RKO (cell line): Measurements from ENCODE around the gene PTH1R.

ENCODE experiments used
- DNase-seq: peaks from one replicate; pipeline ENCODE4 v3.0.0-alpha.2; 2016; ENCODE audit warnings: low spot score

PTH1R gene

DNA sequence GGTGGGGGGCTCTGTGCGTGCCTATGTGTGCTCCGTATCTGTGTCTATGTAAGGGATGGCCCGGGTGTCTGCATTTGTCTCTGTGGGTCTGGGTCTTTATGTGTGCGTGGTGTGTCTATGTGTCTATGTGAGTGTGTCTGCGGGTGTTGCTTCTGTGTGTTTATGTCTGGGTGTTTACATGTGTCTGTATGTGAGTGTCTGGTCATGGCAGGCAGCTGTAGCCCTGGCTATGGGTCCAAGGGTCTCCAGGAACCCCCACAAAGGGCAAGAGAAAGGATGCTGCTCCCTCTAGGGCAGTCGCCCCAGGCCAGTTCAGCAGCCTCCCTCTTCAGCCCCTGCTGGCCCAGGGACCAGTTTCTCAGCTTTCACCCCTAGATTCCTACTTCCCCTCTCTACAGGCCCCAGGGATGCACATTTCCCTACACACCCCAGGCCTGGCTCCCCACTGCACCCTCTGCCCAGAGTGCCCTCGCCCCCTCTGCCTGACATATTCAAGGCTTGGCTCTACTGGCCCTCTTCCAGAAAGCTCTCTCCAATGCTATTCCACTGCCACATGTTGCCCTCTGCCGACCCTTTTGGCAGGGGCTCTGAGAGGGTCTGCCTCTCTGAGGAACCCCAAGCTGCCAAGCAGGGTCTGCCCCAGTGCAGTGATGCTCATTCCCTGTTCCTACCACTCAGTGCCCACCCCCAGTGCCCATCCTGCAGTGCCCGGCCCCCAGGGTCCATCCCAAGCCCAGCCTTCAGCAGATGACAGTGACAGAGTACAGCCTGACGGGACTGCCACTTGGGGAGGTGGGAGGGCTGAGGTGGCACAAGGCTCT lies 13.2 kb upstream of the PTH1R start:
- no peak for DNase-seq

DNA sequence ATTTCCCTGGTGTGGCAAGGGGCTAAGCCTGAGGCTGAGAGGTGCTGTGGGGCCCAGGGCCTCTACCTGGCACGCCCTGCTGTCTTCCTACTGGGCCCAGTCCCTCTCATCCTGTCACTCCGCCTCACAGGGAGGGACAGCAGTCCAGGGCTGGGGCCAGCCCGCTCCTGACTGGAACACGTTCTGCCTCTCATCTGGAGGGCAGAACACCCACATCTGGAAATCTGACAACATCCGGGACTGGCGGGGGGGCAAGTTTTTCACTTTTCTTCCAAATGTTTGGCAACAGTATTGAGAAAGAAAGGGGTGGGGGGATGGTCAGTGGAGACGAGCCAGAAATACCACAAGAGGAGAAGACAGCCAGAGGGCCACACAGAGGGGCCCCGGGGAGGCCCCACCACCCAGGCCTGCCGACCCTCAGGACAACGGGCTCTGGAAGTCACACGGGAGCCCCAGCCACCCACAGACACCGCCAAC lies 12.5 kb upstream of the PTH1R start:
- DNase-seq: no peak

DNA sequence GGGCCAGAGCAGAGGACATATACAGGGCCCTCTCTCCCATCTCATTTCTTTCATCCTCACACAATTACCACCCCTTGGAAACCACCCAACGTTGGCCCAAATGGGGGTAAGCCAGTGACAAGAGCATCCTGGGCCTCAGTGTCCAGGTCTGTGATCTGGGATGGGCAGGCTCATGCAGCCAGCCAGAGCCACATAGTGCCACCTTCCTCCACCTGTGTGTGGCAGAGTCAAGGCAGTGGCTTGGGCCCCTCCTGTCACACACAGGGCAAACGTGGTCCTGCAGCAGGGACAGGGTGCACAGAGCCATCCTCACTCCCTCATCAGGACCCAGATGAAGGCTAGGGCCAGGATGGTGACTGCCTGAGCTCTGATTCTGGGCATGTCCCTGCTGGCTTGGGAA lies 12.0 kb upstream of the PTH1R start:
- DNase-seq: no peak

DNA sequence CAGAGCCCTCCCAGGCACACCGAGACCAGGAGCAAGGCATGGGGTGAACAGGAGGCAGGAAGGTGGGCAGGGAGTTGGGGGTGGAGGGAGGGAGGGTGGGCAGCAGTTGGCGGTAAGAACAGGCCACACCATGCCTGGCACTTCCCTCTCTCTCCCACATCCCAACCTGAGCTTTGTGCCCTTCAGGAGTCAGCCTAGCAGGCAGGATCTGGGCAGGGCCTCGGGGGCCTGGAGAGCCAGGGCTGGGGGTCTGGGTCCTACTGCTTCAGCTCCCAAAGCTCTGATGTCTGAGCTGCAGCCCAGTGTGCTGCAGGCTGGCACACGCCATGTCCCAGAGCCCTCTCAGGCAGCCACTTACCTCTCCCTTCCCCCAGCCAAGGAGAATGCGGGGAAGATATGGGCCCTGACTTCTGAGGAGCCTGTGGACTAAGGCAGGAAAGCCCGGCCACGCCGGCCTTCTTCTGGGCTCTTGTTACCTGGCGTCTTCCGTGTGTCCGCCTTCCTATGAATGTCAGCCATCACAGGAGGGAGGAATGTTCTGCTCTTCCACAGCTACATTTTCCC lies 11.4 kb upstream of the PTH1R start:
- DNase-seq: no peak

DNA sequence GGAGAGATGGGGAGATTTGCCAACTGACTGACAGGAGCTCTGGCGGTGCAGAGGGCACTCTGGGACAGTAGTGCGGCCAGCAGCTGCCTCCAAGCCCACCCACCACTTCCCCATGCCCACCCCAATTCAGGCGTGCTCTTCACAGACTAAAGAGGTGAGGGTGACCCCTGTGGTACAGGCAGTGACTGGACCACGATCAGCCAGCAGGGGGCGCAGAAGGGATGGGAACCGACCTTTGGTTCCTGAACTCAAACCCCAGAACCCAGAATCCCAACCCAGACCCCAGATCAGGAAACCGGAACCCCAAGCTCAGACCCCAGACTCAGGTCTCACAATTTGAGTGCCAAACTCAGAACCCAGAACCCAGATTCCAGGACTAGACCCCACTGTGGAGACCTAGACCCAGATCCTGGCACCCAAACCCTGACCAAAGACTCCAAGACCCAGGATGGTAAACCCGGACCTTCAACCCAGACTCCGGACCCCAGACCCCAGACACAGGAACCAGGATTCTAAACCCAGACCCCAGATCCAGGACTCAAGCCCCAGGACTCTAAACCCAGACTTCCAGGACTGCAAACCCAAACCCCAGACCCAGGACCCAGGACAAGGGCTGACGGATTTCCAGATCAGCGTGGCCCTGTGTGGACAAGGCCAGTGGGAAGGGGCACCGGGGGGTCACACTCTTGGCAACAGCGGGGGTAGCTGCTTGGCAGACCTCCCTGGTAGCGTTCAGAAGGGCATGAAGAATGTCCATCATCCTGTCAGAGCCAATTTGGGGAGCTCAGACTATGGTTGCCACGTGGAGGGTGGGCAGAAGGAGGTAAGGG lies 10.6 kb upstream of the PTH1R start:
- DNase-seq: peak; percentile 20

DNA sequence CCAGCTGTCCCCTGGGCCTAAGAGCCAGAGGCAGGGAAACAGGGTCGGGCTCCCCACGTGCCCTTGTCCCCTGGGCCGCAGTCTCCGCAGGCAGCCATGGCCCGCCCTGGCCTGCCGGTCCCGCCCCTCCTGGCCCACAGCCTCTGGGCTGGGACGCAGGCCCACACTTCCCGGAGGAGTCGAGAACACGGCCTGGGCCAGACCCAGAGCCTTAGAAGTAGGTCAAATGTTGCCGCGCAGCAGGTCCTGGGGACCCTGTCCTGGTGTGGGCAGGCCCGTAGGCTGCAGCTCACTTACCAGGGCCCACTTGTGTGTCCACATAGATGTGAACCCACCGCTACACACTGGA lies 10.0 kb upstream of the PTH1R start:
- DNase-seq: no peak

DNA sequence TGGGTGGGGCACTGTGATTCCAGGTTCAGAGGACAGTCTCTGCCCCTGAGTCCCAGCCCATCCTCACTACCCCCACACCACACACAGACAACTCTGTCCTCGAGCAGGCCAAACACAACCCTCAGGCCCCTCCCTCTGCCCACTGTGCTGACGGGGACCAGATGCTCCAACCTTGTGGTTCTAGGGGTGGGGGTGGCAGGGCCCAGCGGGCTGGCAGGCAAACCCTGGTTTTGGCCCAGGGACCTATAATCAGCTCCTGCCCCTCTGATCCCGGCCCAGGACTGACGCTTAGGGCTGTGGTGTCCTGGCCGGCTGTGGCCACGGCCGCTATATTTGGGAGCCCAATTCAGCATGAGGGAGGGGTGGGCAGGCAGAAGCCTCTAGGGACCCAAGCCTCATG lies 9.2 kb upstream of the PTH1R start:
- no peak for DNase-seq

DNA sequence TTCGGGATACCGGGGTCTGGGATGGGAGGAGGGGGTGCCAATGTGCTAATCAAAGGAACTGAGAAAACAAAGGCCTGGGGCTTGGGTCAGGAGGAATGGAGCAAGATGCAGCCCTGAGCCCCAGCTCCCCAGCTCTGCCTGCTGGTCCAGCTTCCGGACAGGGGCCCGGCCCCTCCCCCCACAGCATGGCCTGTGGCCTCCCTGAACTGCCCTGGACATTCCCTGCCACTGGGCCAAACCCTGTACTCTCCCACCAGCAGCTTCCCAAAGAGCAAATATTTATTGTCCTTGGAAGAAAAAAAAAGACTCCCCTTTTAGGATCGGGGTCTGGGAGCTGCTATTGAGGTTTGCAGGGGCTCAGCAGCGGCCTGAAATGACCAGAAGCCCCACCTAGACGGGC lies 8.6 kb upstream of the PTH1R start:
- DNase-seq: no peak

DNA sequence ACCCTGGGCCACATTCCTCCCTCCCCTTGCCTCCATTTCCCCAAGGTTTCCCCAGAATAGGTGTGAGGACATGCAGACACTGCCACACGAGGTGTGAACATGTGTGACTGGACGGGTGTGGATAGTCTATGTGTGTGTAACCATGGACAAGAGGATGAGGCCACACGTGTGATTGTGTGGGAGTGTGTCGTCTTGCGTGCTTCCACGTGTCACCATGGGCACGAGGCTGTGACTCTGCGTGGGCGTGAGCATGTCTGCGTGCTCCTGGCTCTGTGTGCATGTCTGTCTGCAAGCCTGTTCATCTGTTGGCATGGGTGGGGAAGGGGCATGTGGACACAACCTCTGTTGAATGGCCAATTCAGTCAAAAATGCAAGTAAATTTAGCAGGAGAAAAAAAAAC lies 8.1 kb upstream of the PTH1R start:
- DNase-seq: no peak

DNA sequence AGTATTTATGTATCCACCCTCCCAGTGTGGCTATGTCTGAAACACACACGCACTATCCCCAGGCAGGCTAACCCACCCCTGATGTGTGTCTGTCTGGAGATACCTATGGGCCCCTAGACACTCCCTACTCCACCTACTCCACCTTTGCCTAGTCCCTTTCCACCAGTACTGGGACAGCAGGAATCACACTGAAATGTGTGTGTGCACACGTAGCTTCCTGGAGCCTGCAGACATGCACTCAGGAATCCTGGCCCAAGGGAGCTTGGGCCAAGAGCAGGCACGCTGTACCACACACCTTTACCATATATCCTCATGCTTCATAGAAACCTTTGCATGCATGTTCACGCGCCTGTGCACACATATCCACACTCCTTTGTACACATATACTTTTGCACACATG lies 6.9 kb upstream of the PTH1R start:
- DNase-seq: no peak

DNA sequence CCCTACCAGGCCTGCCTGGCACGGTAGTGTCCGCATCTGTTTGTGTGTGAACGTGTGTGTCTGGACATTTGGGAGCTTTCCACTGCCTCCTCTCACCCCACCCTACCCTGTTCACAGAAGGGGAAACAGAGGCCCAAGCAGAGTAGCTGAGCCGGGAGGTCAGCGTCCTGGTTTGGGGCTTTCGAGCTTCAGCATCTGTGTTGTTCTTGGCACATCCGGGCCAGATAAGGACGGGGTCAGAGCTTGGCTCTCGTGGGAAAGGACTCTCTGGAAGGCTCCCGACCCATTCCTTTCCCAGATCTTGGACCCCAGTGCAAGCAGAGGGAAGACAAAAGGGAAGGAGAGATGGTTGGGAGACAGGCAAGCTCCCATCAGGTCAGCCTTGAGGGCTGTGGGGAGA lies 6.3 kb upstream of the PTH1R start:
- DNase-seq: no peak

DNA sequence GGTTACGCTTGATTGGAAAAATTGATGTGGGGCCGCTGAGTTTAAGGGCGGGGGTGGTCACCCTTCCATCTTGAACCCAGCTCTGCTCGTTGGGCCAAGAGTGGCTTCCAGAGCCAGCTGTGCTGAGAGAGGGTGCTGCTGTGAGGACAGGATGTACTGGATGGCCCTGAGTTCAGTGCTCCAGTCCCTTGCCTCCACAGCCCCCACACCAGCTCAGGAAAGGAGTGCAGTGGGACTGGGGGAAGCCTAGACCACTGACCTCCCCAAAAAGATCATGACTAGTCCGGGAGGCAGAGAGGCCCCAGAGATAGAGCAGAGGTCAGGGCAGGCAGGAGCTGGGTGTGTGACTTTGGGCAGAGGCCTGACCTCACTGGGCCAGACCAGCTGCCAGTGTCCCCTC lies 4.0 kb upstream of the PTH1R start:
- no peak for DNase-seq

DNA sequence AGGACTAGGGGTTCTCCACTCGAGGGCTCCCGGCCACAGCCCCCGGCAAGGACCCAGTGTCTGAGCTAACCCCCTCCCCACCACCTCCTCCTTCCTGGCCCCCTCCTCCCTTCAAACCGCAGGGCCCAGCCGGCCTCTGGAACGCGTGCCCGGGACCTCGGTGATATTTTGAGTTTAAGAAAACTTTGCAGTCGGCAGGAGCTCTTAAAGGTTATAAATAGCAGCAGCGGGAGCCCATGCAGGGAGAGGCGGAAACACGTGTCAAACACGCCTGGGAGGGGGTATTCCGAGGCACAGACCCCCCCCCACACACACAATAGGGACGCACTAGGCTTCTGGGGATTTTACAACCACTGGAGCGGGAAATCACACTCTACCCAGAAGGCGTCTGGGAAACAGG lies 3.1 kb upstream of the PTH1R start:
- DNase-seq: no peak

DNA sequence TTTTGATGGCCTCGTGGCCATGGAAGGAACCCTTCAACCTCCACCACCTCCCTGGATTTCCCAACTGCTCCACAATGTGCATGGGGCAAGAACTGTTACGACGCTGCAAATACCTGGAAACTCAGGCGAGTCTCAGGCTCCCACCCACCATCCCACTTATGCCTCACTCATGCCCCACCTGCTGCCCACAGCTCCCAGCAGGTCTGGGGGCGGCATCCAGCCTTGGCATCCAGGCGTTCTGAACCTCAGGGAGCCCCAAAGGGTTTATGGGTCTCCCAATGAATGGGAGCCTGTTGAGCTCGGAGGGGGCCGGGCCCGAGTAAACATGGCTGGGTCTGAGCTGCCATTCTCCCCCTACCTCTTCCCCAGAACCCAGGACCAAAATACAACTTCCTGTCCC lies 2.0 kb upstream of the PTH1R start:
- no peak for DNase-seq

DNA sequence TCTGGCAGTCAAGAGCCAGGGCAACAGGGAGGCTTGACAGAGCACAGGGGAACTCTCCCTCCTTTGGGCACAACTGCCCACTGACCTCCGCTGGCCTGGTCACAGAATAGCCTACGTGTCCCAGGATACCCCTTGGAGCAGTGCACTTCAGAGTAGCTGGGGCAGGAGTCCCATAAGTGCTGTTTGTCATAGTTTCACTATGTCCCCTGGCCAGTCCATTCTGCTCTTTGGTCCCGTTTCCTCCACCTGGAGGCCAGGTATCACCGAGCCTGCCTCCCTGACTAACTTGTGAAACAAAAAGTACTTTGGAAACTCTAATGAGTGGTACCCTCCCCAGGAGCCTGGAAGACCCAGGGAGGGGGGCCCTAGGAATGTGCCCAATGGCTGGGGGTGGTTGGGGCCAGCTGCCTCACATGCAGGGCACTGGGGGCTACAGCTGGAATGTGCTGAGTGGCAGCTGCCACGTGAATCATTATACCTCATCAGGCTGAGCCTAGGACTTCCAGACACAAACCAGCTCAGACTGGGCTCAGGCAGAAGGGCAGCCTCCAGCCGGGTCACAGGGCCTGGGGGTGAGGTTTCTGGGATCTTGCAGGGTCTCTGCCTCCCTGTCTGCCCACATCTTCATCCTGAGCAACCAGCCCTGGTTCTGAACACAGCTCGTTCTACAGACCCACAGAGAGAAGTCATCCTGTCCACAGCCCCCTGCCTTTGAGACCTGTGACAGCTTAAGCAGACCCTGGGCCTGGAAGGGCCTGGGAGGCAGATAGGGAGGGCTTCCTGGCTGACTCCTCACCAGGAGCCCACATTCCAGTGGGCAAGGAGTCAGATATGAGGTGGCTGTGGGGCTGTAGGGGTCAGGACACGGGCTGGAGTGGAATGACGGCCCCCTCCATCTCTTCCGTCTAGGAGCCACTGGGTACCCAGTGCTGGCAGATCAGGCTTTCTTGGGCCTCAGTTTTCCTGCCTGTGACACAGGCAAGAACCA lies 914 bp upstream of the PTH1R start:
- DNase-seq: no peak

DNA sequence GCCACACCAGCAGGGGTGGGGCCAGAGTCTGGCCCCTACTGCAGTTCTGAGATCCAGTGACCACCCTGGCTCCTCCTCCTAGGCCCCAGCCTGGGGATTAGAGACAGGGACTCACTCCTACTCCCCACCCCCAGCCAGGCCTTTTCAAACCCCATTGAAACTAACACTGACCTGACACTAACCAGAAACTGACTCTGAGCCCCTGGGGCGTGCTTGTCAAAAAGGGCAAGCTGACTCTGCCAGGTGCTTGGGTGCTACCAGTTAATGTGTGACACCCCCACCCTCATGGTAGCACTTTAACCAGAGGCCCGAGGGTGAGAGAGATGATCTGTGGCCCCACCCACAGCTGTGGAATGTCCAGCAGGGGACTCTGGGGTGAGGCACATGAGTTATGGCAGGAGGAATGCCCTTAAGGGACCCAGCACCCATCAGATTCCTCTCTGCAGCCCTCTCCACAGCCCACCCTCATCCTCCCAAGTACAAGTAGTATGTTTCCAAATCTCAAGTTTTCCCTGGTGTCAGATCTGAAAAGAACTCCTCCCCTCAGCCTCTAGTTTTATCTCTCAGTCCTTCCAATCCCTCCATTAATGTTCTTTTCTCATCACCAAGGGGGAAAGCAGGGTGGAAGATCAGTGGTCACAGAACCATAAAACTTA lies 1.4 kb downstream of the PTH1R start:
- DNase-seq: no peak

DNA sequence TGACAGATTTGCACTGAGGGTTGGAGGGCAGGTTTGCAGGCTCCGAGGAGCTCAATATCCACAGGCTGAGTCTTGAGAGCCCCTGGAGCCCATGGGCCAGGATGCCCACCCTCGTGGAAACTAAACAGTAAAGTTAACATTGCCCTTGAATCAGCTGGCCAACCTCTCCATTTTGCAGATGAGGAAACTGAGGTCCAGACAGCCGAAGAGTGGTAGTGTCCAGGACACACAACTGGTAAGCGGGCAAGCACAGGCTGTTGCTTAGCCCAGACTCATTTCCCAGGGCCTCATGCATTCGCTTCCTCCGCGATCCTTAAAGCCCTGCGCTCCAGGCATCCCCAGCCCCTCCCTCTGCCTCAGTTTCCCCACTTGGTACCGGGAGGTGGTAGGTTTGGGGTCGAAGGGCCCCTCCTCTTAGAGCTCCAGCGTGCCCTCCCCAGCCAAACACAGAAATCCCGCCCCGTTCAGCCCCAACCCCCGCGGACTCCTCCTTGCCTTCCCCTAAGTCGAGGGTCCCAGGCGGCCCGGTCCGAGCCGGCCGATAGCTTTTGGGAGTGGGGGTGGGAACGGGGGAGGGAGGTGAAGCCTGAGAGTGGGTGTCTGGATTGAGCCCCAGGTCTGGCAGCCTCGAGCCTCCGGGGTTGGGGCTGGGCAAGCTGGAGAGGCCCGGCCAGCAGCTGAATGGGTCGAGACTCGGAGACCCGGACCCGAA lies 3.5 kb downstream of the PTH1R start:
- DNase-seq: no peak

DNA sequence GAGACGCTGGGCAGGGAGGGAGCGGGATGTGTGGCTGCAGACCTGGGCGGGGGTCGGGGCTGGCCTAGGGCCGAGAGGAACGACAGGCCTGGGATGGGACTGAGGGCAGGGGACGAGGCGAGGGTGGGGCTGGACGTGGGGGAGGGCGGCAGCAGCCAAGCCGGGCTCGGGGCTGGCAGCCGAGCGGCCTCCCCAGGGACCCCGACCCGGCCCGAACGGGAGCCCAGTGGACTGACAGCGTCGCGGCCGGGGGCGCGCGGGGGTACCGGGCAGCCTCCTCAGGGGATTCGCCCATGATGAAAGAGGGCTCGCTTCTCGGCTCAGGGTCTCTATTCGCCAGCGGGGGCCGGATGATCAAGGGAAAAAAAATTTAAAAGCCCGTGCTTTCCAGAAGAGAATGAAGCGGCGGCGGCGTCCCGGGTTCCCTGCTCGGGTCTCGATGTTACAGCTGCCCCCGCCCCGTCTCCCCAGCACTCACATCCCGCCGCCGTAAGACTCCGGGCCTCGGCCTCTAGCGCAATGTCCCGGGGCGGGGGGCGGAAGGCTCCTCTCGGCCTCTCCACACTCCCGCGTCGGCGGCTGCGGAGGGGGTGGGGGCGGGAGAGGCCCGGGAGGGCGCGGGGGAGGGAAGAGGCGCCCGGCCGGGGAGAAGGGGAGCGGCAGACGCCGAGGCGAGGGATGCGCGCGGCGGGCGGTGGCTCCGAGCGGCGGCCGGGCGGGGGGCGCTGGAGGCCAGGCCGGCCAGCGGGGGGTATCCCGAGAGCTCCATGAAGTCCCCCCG lies 4.3 kb downstream of the PTH1R start:
- DNase-seq: no peak

DNA sequence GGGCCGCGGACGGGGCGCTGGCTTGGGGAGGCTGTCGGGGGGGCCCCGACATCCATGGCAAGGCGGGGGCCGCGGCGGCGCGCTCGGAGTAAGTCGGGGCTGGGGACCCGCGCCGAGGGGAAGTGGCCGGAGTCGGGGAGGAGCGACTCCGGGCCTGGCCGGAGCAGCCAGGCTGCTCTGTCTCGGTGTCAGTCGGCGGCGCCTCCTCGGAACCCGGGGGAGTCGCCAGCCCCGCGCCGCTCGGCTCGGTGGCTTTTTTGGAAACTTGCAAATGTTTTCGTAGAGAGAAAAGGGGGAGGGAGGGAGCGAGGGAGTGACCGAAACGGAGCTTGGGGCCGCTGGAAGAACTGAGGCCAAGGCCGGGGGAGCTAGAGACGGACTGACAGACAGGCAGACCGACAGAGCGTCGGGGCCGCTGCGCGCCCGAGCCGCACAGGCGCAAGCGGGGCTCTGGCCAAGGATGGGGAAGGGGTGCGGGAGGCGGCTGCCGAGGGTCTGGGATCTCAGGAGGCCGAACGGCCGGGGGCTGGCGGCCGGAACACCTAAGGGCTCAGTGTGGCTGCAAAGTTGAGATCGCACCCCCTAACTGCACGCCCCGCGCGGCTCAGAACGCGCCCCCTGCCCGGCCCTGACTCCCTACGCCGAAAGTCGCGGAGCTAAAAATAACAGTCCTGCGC lies 5.0 kb downstream of the PTH1R start:
- no peak for DNase-seq
